Lung (tissue), 12 donors: ENCODE results near the gene ZNF511. TPM values are rescaled to one million over a fixed set of nuclear protein-coding genes. Genes with fewer than 3 reads are reported as not detected.

Source experiments
- ATAC-seq: fragments of 200-7000 bp; cut with Tn5 transposase; one replicate; pipeline ENCODE4 v1.9.1; 2020; ENCODE audit warnings: moderate number of reproducible peaks; ENCODE audit not compliant: insufficient read depth, low FRiP score
- DNase-seq, 3 donors: peaks; one replicate each; pipeline ENCODE4 v3.0.0-alpha.2; 2013 to 2017
- H3K27ac ChIP-seq, 2 donors: one replicate each; pipeline ENCODE4 v1.5.1; 2013; ENCODE audit warnings: mild to moderate bottlenecking in 2 of 2, moderate library complexity in 2 of 2, control low read depth in 1 of 2, inconsistent platforms in 1 of 2, low read depth in 1 of 2, low read length in 1 of 2
- H3K27me3 ChIP-seq, 3 donors: one replicate each; pipeline ENCODE4 v1.5.1; 2013; ENCODE audit warnings: low read length in 2 of 3; ENCODE audit not compliant: control insufficient read depth in 3 of 3, insufficient read depth in 3 of 3
- H3K36me3 ChIP-seq, 4 donors: one replicate each; pipeline ENCODE4 v1.5.1; 2013; ENCODE audit warnings: low read length in 4 of 4, mild to moderate bottlenecking in 1 of 4, moderate library complexity in 1 of 4; ENCODE audit not compliant: control insufficient read depth in 4 of 4, insufficient read depth in 4 of 4
- H3K4me1 ChIP-seq, 5 donors: one replicate each; pipeline ENCODE4 v1.5.1; 2013; ENCODE audit warnings: low read length in 5 of 5, mild to moderate bottlenecking in 2 of 5, moderate library complexity in 1 of 5; ENCODE audit not compliant: control insufficient read depth in 5 of 5, insufficient read depth in 5 of 5
- H3K4me3 ChIP-seq: one replicate; pipeline ENCODE4 v1.5.1; 2013; ENCODE audit warnings: mild to moderate bottlenecking, control low read depth, moderate library complexity
- H3K9ac ChIP-seq, 2 donors: one replicate each; pipeline ENCODE4 v1.5.1; 2013; ENCODE audit warnings: low read length in 2 of 2, control low read depth in 1 of 2; ENCODE audit not compliant: insufficient read depth in 1 of 2
- H3K9me3 ChIP-seq, 4 donors: one replicate each; pipeline ENCODE4 v1.5.1; 2013; ENCODE audit warnings: low read length in 3 of 4, mild to moderate bottlenecking in 1 of 4, moderate library complexity in 1 of 4; ENCODE audit not compliant: control insufficient read depth in 4 of 4, insufficient read depth in 3 of 4
- WGBS, 2 donors: extraction: QIAGEN DNeasy Blood & Tissue Kit; methylation state at CpG; one replicate each; pipeline ENCODE4 v1.1.7; 2013; 5-methylcytosine and 5-hydroxymethylcytosine counted together
- polyA plus RNA-seq, 2 donors: library from polyadenylated mRNA; stranded (reverse); fragments of 200-250 nt; gene quantifications; one replicate each; pipeline ENCODE4 v1.2.1, GENCODE V29; 2013
- total RNA-seq, 2 donors: library from RNA; depleted of rRNA in 1 of 2; stranded (reverse); fragments of >200 nt in 1 of 2; gene quantifications; one replicate each; pipeline ENCODE4 v1.2.1, GENCODE V29; 2014 to 2021
- TF ChIP-seq, protein P1 (sequence below): IDR thresholded peaks from 2 replicates; pipeline ENCODE4 v1.5.1; 2012; ENCODE audit warnings: mild to moderate bottlenecking; ENCODE audit errors: control extremely low read depth, extremely low read depth
- donor health status: control.
- donor health status: control.
- donor health status: Bipolar disorder and iron deficiency.
- donor health status: healthy.
- donor health status: DM: yes; HTN: yes; CAD: no.

Gene ZNF511
- total and polyA plus RNA-seq, 4 donors = 18.6 to 79.9 (median 43.6) TPM

DNA sequence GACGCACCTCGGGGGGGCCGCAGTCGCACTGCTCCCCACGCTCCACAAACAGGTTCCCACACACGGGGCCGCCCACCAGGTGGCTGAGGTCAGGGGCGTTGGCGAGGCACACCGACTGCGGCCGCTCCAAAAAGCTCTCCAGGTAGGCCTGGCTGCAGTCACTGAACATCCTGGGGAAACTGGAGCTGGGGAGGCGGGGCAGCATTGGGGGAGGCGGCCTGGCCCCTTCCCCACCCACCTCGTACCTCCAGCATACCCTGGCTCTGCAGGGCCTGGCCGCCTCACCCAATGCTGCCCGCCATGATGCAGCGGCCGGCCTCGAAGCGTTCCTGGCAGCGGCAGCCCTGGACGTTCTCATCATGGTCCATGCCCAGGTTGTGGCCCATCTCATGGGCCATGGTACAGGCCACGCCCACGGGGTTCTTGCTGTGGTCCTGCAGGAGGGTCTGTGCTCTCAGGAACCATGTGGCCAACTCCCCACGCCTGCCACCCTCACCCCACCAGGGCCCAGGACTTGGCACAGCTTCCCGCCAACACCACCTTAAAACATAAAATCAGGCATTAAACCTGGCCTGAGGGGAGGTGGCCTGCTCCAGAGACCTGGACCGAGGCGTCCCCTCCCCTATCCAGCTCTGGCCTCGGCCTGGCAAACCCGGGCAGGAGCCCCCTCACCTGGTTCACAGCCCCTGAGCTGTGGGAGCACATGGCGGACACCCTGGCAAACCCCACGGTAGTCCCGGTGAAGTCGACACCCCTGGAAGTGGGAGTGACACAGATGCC is 37.0 kb upstream of the ZNF511 start:
- Histone ChIP-seq H3K27me3 (no peaks in the 10 kb centered on the region), H3K4me1 (peaks cover 0 to 9% (median 0%) of the 10 kb centered on the region in 5 donors), H3K9me3 (no peaks in the 10 kb centered on the region), H3K9ac (no peak overlapping the region), H3K36me3 (peaks cover 0 to 27% (median 0%) of the 10 kb centered on the region in 4 donors), H3K27ac (no peak overlapping the region), H3K4me3 (no peak overlapping the region)
- TF ChIP-seq, protein P1, sequence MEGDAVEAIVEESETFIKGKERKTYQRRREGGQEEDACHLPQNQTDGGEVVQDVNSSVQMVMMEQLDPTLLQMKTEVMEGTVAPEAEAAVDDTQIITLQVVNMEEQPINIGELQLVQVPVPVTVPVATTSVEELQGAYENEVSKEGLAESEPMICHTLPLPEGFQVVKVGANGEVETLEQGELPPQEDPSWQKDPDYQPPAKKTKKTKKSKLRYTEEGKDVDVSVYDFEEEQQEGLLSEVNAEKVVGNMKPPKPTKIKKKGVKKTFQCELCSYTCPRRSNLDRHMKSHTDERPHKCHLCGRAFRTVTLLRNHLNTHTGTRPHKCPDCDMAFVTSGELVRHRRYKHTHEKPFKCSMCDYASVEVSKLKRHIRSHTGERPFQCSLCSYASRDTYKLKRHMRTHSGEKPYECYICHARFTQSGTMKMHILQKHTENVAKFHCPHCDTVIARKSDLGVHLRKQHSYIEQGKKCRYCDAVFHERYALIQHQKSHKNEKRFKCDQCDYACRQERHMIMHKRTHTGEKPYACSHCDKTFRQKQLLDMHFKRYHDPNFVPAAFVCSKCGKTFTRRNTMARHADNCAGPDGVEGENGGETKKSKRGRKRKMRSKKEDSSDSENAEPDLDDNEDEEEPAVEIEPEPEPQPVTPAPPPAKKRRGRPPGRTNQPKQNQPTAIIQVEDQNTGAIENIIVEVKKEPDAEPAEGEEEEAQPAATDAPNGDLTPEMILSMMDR = no peak
- 88 to 90% methylated on average over 35 of the region's 35 CpGs for WGBS, 2 donors
- DNase-seq (no peak), ATAC-seq (no peak)

DNA sequence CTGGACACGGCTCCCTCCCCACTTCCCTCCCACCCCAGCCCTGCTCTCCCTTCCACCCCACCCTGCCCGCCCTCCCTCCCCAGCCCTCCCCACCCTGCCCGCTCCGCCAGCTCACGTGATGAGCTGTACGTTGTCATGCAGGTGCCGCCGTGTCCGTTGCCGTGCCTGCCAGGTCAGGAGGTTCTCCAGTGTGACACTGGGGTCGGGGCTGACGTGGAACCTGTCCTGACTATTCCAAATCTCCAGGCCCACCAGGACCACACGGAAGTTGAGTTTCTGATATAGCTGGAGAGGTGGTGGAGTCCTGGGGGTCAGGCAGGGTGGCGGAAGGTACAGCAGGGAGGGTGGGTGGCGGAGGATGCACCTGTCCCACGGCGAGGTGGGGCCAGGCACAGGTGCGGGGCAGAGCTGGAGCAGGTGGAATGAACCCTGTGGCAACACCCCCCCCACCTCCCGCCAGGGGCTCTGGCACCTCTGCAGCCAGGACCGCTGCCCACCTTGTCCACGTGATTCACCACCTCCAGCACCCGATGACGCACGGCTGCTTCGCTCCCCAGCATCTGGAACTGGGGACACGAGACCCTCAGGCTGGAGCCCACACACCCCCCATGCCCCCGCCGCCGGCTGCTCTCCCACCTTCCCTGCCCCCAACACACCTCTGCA is 36.3 kb upstream of the ZNF511 start:
- WGBS, 2 donors = 87 to 88% methylated on average over 24 to 29 of the region's 29 CpGs
- Histone ChIP-seq H3K9me3 (no peaks in the 10 kb centered on the region), H3K4me1 (peaks cover 0 to 11% (median 6%) of the 10 kb centered on the region in 5 donors), H3K27me3 (no peaks in the 10 kb centered on the region), H3K36me3 (peaks cover 0 to 27% (median 0%) of the 10 kb centered on the region in 4 donors), H3K27ac (no peak overlapping the region), H3K9ac (no peak overlapping the region), H3K4me3 (no peak overlapping the region)
- TF ChIP-seq, protein P1 = no peak
- ATAC-seq (no peak), DNase-seq (no peak)

DNA sequence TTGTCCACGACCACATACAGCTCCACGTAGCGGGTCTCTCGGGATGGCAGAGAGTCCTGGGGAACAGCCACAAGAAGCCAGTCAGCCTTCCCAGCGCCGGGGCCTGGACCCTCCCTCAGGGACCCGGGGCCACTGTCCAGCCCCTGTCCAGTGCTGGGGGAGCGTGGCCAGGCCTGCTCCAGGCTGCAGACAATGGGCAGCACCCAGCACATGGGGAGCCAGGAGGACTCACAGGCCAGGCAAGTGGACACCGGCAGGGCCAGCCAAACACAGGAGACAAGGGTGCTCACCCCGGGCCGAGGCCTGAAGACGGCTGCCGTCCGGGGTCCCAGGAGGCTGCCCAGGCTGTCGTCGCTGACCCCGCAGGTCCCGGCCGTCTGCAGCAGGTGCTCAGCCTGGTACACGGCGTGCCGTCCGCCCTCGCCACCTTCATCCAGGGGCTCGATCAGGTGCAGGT is 35.7 kb upstream of the ZNF511 start:
- peaks cover 0 to 27% (median 0%) of the 10 kb centered on the region in 4 donors for H3K36me3 ChIP-seq

More for the DNA sequence above, 35.7 kb upstream of the ZNF511 start:
- WGBS, 2 donors = 93 to 97% methylated on average over 25 of the region's 25 CpGs
- TF ChIP-seq, protein P1 = no peak
- no peak for DNase-seq
- Histone ChIP-seq H3K4me3 (no peak overlapping the region), H3K4me1 (peaks cover 0 to 11% (median 6%) of the 10 kb centered on the region in 5 donors), H3K9ac (no peak overlapping the region), H3K9me3 (no peaks in the 10 kb centered on the region), H3K27me3 (no peaks in the 10 kb centered on the region), H3K27ac (no peak overlapping the region)
- ATAC-seq = no peak
